Keratinocyte (primary cell): ENCODE data around the gene PTPRN2. TPM values are rescaled to one million over a fixed set of nuclear protein-coding genes. Genes with fewer than 3 reads are reported as not detected.

Source experiments
- DNase-seq: peaks from one replicate; pipeline ENCODE4 v3.0.0-alpha.2; 2011; ENCODE audit warnings: low read depth, missing footprints, low spot score
- FAIRE-seq: peaks from 2 replicates; lab custom pipeline; 2011; peaks lifted over from hg19 to GRCh38; lab: Jason Lieb, UNC
- H2AFZ ChIP-seq: 2 replicates; pipeline ENCODE4 v1.6.0; 2012; ENCODE audit warnings: low read length, control low read depth, inconsistent platforms; ENCODE audit not compliant: control insufficient read depth
- H3K27ac ChIP-seq: 2 replicates; pipeline ENCODE4 v1.5.1; 2011; ENCODE audit warnings: low read length; ENCODE audit not compliant: control insufficient read depth, insufficient read depth
- H3K27me3 ChIP-seq: 3 replicates; pipeline ENCODE4 v1.6.0; 2011; ENCODE audit warnings: low read length; ENCODE audit not compliant: control insufficient read depth, insufficient read depth; ENCODE audit errors: extremely low read depth
- H3K36me3 ChIP-seq, 2 experiments: 2 replicates in 1 of 2; 3 replicates in 1 of 2; pipeline ENCODE4 v1.5.1; 2011; ENCODE audit warnings: low read length in 2 of 2, mild to moderate bottlenecking in 1 of 2; ENCODE audit not compliant: control insufficient read depth in 2 of 2, insufficient read depth in 2 of 2; ENCODE audit errors: extremely low read depth in 1 of 2
- H3K4me1 ChIP-seq: 3 replicates; pipeline ENCODE4 v1.5.1; 2011; ENCODE audit warnings: low read length; ENCODE audit not compliant: control insufficient read depth, insufficient read depth; ENCODE audit errors: extremely low read depth
- H3K4me2 ChIP-seq: 3 replicates; pipeline ENCODE4 v1.6.0; 2011; ENCODE audit warnings: low read depth, low read length; ENCODE audit not compliant: control insufficient read depth, insufficient read depth; ENCODE audit errors: extremely low read depth
- H3K4me3 ChIP-seq, 3 experiments: fragments of 200-600 bp in 1 of 3; sonication (generic) in 1 of 3; 2 replicates in 2 of 3; 3 replicates in 1 of 3; pipeline ENCODE4 v1.5.1; 2011 to 2016; ENCODE audit warnings: low read length in 3 of 3, mild to moderate bottlenecking in 3 of 3, control low read depth in 2 of 3, inconsistent platforms in 1 of 3, low read depth in 1 of 3, mixed read lengths in 1 of 3, mixed run types in 1 of 3, moderate library complexity in 1 of 3; ENCODE audit not compliant: control insufficient read depth in 2 of 3, insufficient read depth in 2 of 3; ENCODE audit errors: extremely low read depth in 1 of 3
- H3K79me2 ChIP-seq: 2 replicates; pipeline ENCODE4 v1.6.0; 2012; ENCODE audit warnings: low read length; ENCODE audit not compliant: control insufficient read depth, insufficient read depth
- H3K9ac ChIP-seq: 3 replicates; pipeline ENCODE4 v1.6.0; 2011; ENCODE audit warnings: low read length; ENCODE audit not compliant: control insufficient read depth, insufficient read depth; ENCODE audit errors: extremely low read depth
- H3K9me1 ChIP-seq: 3 replicates; pipeline ENCODE4 v1.6.0; 2011; ENCODE audit warnings: low read length; ENCODE audit not compliant: control insufficient read depth, insufficient read depth; ENCODE audit errors: extremely low read depth
- H3K9me3 ChIP-seq: 2 replicates; pipeline ENCODE4 v1.5.1; 2012; ENCODE audit warnings: low read depth, low read length; ENCODE audit not compliant: control insufficient read depth
- H4K20me1 ChIP-seq: 3 replicates; pipeline ENCODE4 v1.6.0; 2011; ENCODE audit warnings: low read length; ENCODE audit not compliant: control insufficient read depth, insufficient read depth; ENCODE audit errors: extremely low read depth
- EZH2 ChIP-seq: IDR thresholded peaks from one replicate; pipeline ENCODE4 v1.6.1; 2012; ENCODE audit warnings: inconsistent platforms, mild to moderate bottlenecking, low read length, moderate library complexity
- dilution Hi-C: fragments of 300-500 bp; cut with MboI; formaldehyde crosslinking; loops from one replicate; pipeline ENCODE4 v1.7.0; 2020; ENCODE audit warnings: low sequenced_read_pairs; ENCODE audit not compliant: extremely low pct_ligation_motif_present
- polyA plus RNA-seq, 5 experiments: library from polyadenylated mRNA; depleted of rRNA in 3 of 5; stranded (reverse) in 3 of 5; stranded (forward) in 1 of 5; unstranded in 1 of 5; fragments of >200 nt; gene quantifications; 1 replicate in 1 of 5; 2 replicates in 3 of 5; 3 replicates in 1 of 5; pipeline versions ENCODE4 v1.2.1 to v1.2.3, GENCODE V29; 2011 to 2012; ENCODE audit warnings: missing spikeins in 2 of 5, low read depth in 1 of 5, low replicate concordance in 1 of 5
- TF ChIP-seq, protein P1 (sequence below), 3 experiments: IDR thresholded peaks in 1 of 3; conservative IDR thresholded peaks in 1 of 3; optimal IDR thresholded peaks in 1 of 3; 2 replicates in 2 of 3; 3 replicates in 1 of 3; pipeline versions ENCODE3 to v1.5.1; 2011; ENCODE audit warnings: low read length in 3 of 3, mild to moderate bottlenecking in 3 of 3, moderate library complexity in 2 of 3, control low read depth in 1 of 3, inconsistent platforms in 1 of 3; ENCODE audit not compliant: insufficient read depth in 2 of 3; ENCODE audit errors: extremely low read depth in 1 of 3

PTPRN2 gene
- polyA plus RNA-seq, 1 donor (not counting 4 experiments of a cell fraction or from before 2014, with no cell fraction given): not detected

- Histone ChIP-seq H3K36me3 (no peaks in the 10 kb centered on the region), H3K9me3 (peaks cover 20% of the 10 kb centered on the region), H4K20me1 (no peaks in the 10 kb centered on the region), H3K4me2 (no peak overlapping the region), H2AFZ (no peak overlapping the region), H3K4me3 (no peak overlapping the region), H3K9me1 (no peaks in the 10 kb centered on the region), H3K4me1 (no peaks in the 10 kb centered on the region), H3K27me3 (no peaks in the 10 kb centered on the region), H3K27ac (no peak overlapping the region), H3K9ac (no peak overlapping the region), H3K79me2 (no peaks in the 10 kb centered on the region)
- DNase-seq (no peak), FAIRE-seq (no peak)
- dilution Hi-C loops: no loop called here
- TF ChIP-seq, protein P1, sequence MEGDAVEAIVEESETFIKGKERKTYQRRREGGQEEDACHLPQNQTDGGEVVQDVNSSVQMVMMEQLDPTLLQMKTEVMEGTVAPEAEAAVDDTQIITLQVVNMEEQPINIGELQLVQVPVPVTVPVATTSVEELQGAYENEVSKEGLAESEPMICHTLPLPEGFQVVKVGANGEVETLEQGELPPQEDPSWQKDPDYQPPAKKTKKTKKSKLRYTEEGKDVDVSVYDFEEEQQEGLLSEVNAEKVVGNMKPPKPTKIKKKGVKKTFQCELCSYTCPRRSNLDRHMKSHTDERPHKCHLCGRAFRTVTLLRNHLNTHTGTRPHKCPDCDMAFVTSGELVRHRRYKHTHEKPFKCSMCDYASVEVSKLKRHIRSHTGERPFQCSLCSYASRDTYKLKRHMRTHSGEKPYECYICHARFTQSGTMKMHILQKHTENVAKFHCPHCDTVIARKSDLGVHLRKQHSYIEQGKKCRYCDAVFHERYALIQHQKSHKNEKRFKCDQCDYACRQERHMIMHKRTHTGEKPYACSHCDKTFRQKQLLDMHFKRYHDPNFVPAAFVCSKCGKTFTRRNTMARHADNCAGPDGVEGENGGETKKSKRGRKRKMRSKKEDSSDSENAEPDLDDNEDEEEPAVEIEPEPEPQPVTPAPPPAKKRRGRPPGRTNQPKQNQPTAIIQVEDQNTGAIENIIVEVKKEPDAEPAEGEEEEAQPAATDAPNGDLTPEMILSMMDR (optimal IDR thresholded peaks at IDR 0.05 in 1 of 3, IDR thresholded peaks at IDR 0.05 in 1 of 3, conservative IDR thresholded peaks at IDR 0.05 in 1 of 3; ENCODE audit: extremely low read depth in 1 of 3, insufficient read depth in 2 of 3, low read length in 3 of 3): no peak
- TF ChIP-seq EZH2: no peak
Observed at GRCh38 chr7:157811946-157812345, 775.7 kb downstream of the PTPRN2 start.

- no peaks in the 10 kb centered on the region for H4K20me1 ChIP-seq
- H3K27ac ChIP-seq: no peak overlapping the region
- H3K9ac ChIP-seq: no peak overlapping the region
- H2AFZ ChIP-seq: no peak overlapping the region
- H3K4me1 ChIP-seq: no peaks in the 10 kb centered on the region
- FAIRE-seq (no peak), DNase-seq (no peak)
- dilution Hi-C loops: no loop called here
- TF ChIP-seq EZH2: no peak
- TF ChIP-seq, protein P1 (optimal IDR thresholded peaks at IDR 0.05 in 1 of 3, IDR thresholded peaks at IDR 0.05 in 1 of 3, conservative IDR thresholded peaks at IDR 0.05 in 1 of 3; ENCODE audit: extremely low read depth in 1 of 3, insufficient read depth in 2 of 3, low read length in 3 of 3): no peak
- no peak overlapping the region for H3K4me2 ChIP-seq
- no peaks in the 10 kb centered on the region for H3K36me3 ChIP-seq
- H3K9me3 ChIP-seq: peaks cover 24% of the 10 kb centered on the region
- no peaks in the 10 kb centered on the region for H3K79me2 ChIP-seq
- H3K4me3 ChIP-seq: no peak overlapping the region
- H3K27me3 ChIP-seq: no peaks in the 10 kb centered on the region
- no peaks in the 10 kb centered on the region for H3K9me1 ChIP-seq
Observed at GRCh38 chr7:157809863-157810851, 777.5 kb downstream of the PTPRN2 start.
